Calu3 (cell line): ENCODE measurements around the gene EEF1AKMT1. TPM values are rescaled to one million over a fixed set of nuclear protein-coding genes. Genes with fewer than 3 reads are reported as not detected.

Source experiments
- BruUV-seq: library from RNA; stranded (reverse); fragments of 400-500 nt; replicated peaks from 2 replicates; lab custom pipeline; 2021; lab: Mats Ljungman, UMichigan
- CTCF ChIA-PET: fragments of 300-600 bp; sonication (Branson Sonifier 250); formaldehyde crosslinking; loops from one replicate; lab custom pipeline; 2022; ENCODE audit warnings: antibody characterized with exemption; lab: Charles Lee
- DNase-seq: peaks from one replicate; pipeline ENCODE4 v3.0.0; 2022
- H3K27ac Mint-ChIP-seq: one replicate; pipeline ENCODE4 v1.8.0; 2022; ENCODE audit warnings: mixed read lengths; ENCODE audit not compliant: unreplicated experiment
- H3K27me3 Mint-ChIP-seq: one replicate; pipeline ENCODE4 v1.8.0; 2022; ENCODE audit warnings: mixed read lengths; ENCODE audit not compliant: unreplicated experiment
- H3K36me3 Mint-ChIP-seq: one replicate; pipeline ENCODE4 v1.8.0; 2022; ENCODE audit warnings: mild to moderate bottlenecking, moderate library complexity, mixed read lengths; ENCODE audit not compliant: insufficient read depth, unreplicated experiment
- H3K4me1 Mint-ChIP-seq: one replicate; pipeline ENCODE4 v1.8.0; 2022; ENCODE audit warnings: mild to moderate bottlenecking, low read depth, mixed read lengths; ENCODE audit not compliant: unreplicated experiment
- H3K4me3 Mint-ChIP-seq: one replicate; pipeline ENCODE4 v1.8.0; 2022; ENCODE audit warnings: mild to moderate bottlenecking, low read depth, moderate library complexity, mixed read lengths; ENCODE audit not compliant: unreplicated experiment
- H3K9me3 Mint-ChIP-seq: one replicate; pipeline ENCODE4 v1.8.0; 2022; ENCODE audit warnings: low read depth, mixed read lengths; ENCODE audit not compliant: unreplicated experiment
- CTCF ChIP-seq: fragments of 200-600 bp; IDR thresholded peaks from one replicate; pipeline ENCODE4 v1.8.0; 2022; ENCODE audit warnings: antibody characterized with exemption; ENCODE audit not compliant: unreplicated experiment
- intact Hi-C: fragments of 100-400 bp; cut with micrococcal nuclease; formaldehyde crosslinking; loops from one replicate; pipeline ENCODE4 v1.10.0; 2022; ENCODE audit not compliant: unreplicated experiment
- total RNA-seq: library from RNA; stranded (reverse); gene quantifications from 2 replicates; pipeline ENCODE4 v1.2.3, GENCODE V29; 2022

The EEF1AKMT1 gene
- total RNA-seq, 1 experiment from 2014 or later = 6.0 TPM

GRCh38 chr13:20787180-20787579 is 13.4 kb upstream of the EEF1AKMT1 start:
- Mint-ChIP-seq H3K9me3 (no peaks in the 10 kb centered on the region), H3K4me3 (no peak overlapping the region), H3K36me3 (peaks cover 7% of the 10 kb centered on the region), H3K27ac (no peak overlapping the region), H3K27me3 (no peaks in the 10 kb centered on the region), H3K4me1 (peaks cover 9% of the 10 kb centered on the region)
- CTCF ChIA-PET = no interaction called here
- no TSS peak for BruUV-seq
- intact Hi-C loops = no loop called here
- TF ChIP-seq CTCF = no peak
- no peak for DNase-seq

GRCh38 chr13:20782116-20782708 is 8.5 kb upstream of the EEF1AKMT1 start:
- no peaks in the 10 kb centered on the region for H3K36me3 Mint-ChIP-seq
- H3K4me1 Mint-ChIP-seq = no peaks in the 10 kb centered on the region
- H3K27me3 Mint-ChIP-seq = no peaks in the 10 kb centered on the region
- CTCF ChIA-PET = no interaction called here
- DNase-seq = no peak
- no peak overlapping the region for H3K27ac Mint-ChIP-seq
- TF ChIP-seq CTCF = no peak
- H3K9me3 Mint-ChIP-seq = no peaks in the 10 kb centered on the region
- no TSS peak for BruUV-seq
- H3K4me3 Mint-ChIP-seq = no peak overlapping the region
- intact Hi-C loops = no loop called here

GRCh38 chr13:20780317-20780716 is 6.6 kb upstream of the EEF1AKMT1 start:
- no peaks in the 10 kb centered on the region for H3K36me3 Mint-ChIP-seq
- BruUV-seq = no TSS peak
- no peak for DNase-seq
- H3K4me1 Mint-ChIP-seq = no peaks in the 10 kb centered on the region
- no peak overlapping the region for H3K4me3 Mint-ChIP-seq
- H3K27ac Mint-ChIP-seq = no peak overlapping the region
- no peak for TF ChIP-seq CTCF
- CTCF ChIA-PET = no interaction called here
- H3K9me3 Mint-ChIP-seq = no peaks in the 10 kb centered on the region
- intact Hi-C loops = no loop called here
- no peaks in the 10 kb centered on the region for H3K27me3 Mint-ChIP-seq

- BruUV-seq = no TSS peak
- no peaks in the 10 kb centered on the region for H3K9me3 Mint-ChIP-seq
- no peaks in the 10 kb centered on the region for H3K27me3 Mint-ChIP-seq
- intact Hi-C loops = no loop called here
- no peaks in the 10 kb centered on the region for H3K4me1 Mint-ChIP-seq
- no peak for DNase-seq
- H3K4me3 Mint-ChIP-seq = no peak overlapping the region
- no peaks in the 10 kb centered on the region for H3K36me3 Mint-ChIP-seq
- no peak for TF ChIP-seq CTCF
- H3K27ac Mint-ChIP-seq = no peak overlapping the region
- CTCF ChIA-PET = no interaction called here
Observed at GRCh38 chr13:20779405-20779804, 5.6 kb upstream of the EEF1AKMT1 start.
